ENCODE results near the gene KCNQ1. TPM values are rescaled to one million over a fixed set of nuclear protein-coding genes. Genes with fewer than 3 reads are reported as not detected.

KCNQ1 gene
- total and polyA plus RNA-seq, 2 of the 13 experiments (the other 11 are each of a cell fraction or from before 2014, with no cell fraction given) = 0.02 to 0.08 TPM

DNA sequence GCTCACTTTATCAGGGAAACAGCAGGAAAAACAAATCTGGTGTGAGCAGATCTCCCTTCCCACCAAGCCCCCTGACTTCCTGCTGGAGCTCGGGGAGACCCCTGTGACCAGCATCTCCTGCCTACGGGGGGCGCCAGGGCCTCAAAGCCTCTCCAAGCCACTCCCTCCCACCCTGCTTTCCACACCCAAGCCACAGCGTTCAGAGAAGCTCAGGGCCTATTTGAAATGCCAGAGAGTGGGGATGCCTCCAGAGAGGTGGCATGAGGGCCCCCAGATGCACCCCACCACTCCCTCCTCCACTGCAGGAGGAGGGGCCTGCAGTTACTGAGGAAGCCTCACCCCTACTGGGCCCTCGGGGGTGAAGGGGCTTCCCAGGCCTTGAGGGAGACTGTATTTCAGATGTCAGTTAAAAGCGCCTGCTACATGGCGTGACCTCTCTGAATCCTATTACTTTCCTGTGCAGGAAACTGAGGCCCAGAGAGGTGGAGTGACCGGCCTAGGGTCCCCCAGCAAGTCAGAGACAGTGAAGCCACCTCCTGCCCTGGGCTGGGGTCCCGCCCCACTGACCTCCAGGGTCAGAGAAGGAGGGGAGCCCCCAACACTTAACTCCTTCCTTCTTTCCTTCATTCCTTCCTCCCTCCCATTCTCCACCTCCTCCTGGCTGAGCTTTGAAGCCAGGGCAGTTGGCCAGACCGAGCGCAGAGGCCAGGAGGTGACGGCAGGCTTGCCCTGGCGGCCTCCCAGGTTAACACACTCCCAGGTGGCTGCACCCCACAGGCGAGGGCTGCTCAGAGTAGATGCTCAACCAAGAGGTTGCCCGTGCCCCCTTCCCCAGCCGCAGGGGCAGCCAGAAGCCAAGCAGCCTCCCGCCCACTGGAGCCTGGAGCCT, 446.8 kb downstream of the KCNQ1 start (continued):
- TF ChIP-seq ZIK1 (CRISPR knock-in tag; IDR thresholded peaks at IDR 0.05; ENCODE audit: borderline replicate concordance, low read depth) = no peak
- TF ChIP-seq ZBTB38 (CRISPR knock-in tag; IDR thresholded peaks at IDR 0.05) = 0 out of 2 replicates have a peak, but pooled peaks have one; percentile 16
- no peak for TF ChIP-seq SMAD3 (CRISPR knock-in tag; IDR thresholded peaks at IDR 0.05)
- no peak for TF ChIP-seq ZNF383 (CRISPR knock-in tag; IDR thresholded peaks at IDR 0.05; ENCODE audit: borderline replicate concordance)
- TF ChIP-seq JARID2 (CRISPR knock-in tag; IDR thresholded peaks at IDR 0.05; ENCODE audit: insufficient replicate concordance) = no peak
- no peak for TF ChIP-seq NCOR1 (IDR thresholded peaks at IDR 0.05; ENCODE audit: borderline replicate concordance, low read length)
- no peak for TF ChIP-seq HNF4A (CRISPR knock-in tag; IDR thresholded peaks at IDR 0.05)
- no peak for TF ChIP-seq SRY (CRISPR knock-in tag; IDR thresholded peaks at IDR 0.05)
- TF ChIP-seq, protein P1, sequence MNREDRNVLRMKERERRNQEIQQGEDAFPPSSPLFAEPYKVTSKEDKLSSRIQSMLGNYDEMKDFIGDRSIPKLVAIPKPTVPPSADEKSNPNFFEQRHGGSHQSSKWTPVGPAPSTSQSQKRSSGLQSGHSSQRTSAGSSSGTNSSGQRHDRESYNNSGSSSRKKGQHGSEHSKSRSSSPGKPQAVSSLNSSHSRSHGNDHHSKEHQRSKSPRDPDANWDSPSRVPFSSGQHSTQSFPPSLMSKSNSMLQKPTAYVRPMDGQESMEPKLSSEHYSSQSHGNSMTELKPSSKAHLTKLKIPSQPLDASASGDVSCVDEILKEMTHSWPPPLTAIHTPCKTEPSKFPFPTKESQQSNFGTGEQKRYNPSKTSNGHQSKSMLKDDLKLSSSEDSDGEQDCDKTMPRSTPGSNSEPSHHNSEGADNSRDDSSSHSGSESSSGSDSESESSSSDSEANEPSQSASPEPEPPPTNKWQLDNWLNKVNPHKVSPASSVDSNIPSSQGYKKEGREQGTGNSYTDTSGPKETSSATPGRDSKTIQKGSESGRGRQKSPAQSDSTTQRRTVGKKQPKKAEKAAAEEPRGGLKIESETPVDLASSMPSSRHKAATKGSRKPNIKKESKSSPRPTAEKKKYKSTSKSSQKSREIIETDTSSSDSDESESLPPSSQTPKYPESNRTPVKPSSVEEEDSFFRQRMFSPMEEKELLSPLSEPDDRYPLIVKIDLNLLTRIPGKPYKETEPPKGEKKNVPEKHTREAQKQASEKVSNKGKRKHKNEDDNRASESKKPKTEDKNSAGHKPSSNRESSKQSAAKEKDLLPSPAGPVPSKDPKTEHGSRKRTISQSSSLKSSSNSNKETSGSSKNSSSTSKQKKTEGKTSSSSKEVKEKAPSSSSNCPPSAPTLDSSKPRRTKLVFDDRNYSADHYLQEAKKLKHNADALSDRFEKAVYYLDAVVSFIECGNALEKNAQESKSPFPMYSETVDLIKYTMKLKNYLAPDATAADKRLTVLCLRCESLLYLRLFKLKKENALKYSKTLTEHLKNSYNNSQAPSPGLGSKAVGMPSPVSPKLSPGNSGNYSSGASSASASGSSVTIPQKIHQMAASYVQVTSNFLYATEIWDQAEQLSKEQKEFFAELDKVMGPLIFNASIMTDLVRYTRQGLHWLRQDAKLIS (CRISPR knock-in tag; IDR thresholded peaks at IDR 0.05) = no peak
- peak; percentile 25 for TF ChIP-seq TEAD3 (CRISPR knock-in tag; optimal IDR thresholded peaks at IDR 0.05; ENCODE audit: borderline replicate concordance)
- TF ChIP-seq, protein P2, sequence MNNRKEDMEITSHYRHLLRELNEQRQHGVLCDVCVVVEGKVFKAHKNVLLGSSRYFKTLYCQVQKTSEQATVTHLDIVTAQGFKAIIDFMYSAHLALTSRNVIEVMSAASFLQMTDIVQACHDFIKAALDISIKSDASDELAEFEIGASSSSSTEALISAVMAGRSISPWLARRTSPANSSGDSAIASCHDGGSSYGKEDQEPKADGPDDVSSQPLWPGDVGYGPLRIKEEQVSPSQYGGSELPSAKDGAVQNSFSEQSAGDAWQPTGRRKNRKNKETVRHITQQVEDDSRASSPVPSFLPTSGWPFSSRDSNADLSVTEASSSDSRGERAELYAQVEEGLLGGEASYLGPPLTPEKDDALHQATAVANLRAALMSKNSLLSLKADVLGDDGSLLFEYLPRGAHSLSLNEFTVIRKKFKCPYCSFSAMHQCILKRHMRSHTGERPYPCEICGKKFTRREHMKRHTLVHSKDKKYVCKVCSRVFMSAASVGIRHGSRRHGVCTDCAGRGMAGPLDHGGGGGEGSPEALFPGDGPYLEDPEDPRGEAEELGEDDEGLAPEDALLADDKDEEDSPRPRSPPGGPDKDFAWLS (CRISPR knock-in tag; IDR thresholded peaks at IDR 0.05; ENCODE audit: borderline replicate concordance) = no peak
- no peak for TF ChIP-seq CHD4 (IDR thresholded peaks at IDR 0.05; ENCODE audit: borderline replicate concordance, low read length)
- TF ChIP-seq SPEN (CRISPR knock-in tag; IDR thresholded peaks at IDR 0.05; ENCODE audit: low read depth) = peak; percentile 38; the same call in 1 of the 2 replicates
- no peak for TF ChIP-seq ARID2 (CRISPR knock-in tag; IDR thresholded peaks at IDR 0.05; ENCODE audit: borderline replicate concordance)
- TF ChIP-seq, protein P3, sequence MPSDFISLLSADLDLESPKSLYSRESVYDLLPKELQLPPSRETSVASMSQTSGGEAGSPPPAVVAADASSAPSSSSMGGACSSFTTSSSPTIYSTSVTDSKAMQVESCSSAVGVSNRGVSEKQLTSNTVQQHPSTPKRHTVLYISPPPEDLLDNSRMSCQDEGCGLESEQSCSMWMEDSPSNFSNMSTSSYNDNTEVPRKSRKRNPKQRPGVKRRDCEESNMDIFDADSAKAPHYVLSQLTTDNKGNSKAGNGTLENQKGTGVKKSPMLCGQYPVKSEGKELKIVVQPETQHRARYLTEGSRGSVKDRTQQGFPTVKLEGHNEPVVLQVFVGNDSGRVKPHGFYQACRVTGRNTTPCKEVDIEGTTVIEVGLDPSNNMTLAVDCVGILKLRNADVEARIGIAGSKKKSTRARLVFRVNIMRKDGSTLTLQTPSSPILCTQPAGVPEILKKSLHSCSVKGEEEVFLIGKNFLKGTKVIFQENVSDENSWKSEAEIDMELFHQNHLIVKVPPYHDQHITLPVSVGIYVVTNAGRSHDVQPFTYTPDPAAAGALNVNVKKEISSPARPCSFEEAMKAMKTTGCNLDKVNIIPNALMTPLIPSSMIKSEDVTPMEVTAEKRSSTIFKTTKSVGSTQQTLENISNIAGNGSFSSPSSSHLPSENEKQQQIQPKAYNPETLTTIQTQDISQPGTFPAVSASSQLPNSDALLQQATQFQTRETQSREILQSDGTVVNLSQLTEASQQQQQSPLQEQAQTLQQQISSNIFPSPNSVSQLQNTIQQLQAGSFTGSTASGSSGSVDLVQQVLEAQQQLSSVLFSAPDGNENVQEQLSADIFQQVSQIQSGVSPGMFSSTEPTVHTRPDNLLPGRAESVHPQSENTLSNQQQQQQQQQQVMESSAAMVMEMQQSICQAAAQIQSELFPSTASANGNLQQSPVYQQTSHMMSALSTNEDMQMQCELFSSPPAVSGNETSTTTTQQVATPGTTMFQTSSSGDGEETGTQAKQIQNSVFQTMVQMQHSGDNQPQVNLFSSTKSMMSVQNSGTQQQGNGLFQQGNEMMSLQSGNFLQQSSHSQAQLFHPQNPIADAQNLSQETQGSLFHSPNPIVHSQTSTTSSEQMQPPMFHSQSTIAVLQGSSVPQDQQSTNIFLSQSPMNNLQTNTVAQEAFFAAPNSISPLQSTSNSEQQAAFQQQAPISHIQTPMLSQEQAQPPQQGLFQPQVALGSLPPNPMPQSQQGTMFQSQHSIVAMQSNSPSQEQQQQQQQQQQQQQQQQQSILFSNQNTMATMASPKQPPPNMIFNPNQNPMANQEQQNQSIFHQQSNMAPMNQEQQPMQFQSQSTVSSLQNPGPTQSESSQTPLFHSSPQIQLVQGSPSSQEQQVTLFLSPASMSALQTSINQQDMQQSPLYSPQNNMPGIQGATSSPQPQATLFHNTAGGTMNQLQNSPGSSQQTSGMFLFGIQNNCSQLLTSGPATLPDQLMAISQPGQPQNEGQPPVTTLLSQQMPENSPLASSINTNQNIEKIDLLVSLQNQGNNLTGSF (CRISPR knock-in tag; IDR thresholded peaks at IDR 0.05) = no peak
- 0 out of 2 replicates have a peak, but pooled peaks have one; percentile 28 for TF ChIP-seq ZFX (CRISPR knock-in tag; IDR thresholded peaks at IDR 0.05; ENCODE audit: low read depth)
- 0 out of 2 replicates have a peak, but pooled peaks have one; percentile 34 for TF ChIP-seq RELA (CRISPR knock-in tag; IDR thresholded peaks at IDR 0.05)
- 0 out of 2 replicates have a peak, but pooled peaks have one; percentile 32 for TF ChIP-seq ZNF614 (CRISPR knock-in tag; IDR thresholded peaks at IDR 0.05; ENCODE audit: borderline replicate concordance)

Measured in HepG2 (cell line).